ENCODE data around the gene CRELD2.

The CRELD2 gene

DNA sequence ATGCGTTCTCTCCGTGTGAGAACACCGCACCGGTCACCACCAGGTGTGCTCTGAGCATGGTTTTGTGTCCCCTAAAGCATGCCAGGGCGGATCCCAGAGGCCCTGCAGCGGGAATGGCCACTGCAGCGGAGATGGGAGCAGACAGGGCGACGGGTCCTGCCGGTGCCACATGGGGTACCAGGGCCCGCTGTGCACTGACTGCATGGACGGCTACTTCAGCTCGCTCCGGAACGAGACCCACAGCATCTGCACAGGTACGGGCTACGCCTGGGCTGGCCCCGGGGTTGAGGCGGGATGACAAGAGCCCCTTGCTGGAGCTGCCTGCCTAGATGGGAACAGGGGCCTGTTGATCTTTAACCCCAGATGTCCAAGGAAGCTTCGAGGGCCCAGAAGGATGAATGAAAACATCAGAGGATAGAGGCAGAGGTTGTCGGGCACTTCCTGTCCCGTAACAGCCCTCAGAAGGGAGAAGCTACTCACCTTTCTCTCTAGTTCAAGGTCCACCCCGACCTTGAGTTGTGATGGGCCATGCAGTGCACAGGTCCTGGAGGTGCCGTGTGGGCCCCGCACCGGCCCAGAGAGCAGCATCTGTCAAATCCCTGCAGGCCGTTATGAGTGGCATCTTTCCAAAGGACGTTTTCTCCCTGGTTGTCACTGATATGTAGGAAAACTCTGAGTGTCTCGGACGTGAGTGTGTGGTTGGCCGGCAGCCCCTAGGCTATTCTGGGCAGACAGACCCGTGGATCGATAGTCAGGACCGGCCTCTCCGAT, 3.3 kb downstream of the CRELD2 start:
- H3K27ac ChIP-seq (replicated peaks; ENCODE audit: low read length): no peak overlapping the region
- no peak overlapping the region for H3K4ac ChIP-seq (ENCODE audit: low read length)
- H3K4me2 ChIP-seq (ENCODE audit: insufficient read depth, low read length, poor library complexity, severe bottlenecking): no peak overlapping the region
- DNase-seq (ENCODE audit: low spot score): no peak
- no peak overlapping the region for H2BK5ac ChIP-seq (ENCODE audit: low read length)
- no peak overlapping the region for H2BK12ac ChIP-seq (ENCODE audit: low read length)
- H3K36me3 ChIP-seq (replicated peaks in 1 of 2; ENCODE audit: control insufficient read depth in 2 of 2, insufficient read depth in 2 of 2, low read length in 2 of 2): peaks cover 18% of the 10 kb centered on the region in 2 donors
- no peaks in the 10 kb centered on the region for H3K79me1 ChIP-seq (ENCODE audit: low read depth, low read length)
- H4K8ac ChIP-seq (ENCODE audit: low read depth, low read length): no peak overlapping the region
- no peak overlapping the region for H3K18ac ChIP-seq (ENCODE audit: low read length)
- WGBS, 2 donors (ENCODE audit: extremely low coverage in 2 of 2, insufficient read length in 2 of 2, insufficient replicate concordance in 1 of 2): no CpG with 5 or more reads among the region's 35 CpGs
- H3K27me3 ChIP-seq (ENCODE audit: control insufficient read depth in 3 of 3, insufficient read depth in 3 of 3, low read depth in 1 of 3, low read length in 3 of 3): no peaks in the 10 kb centered on the region
- no peak overlapping the region for H3K23ac ChIP-seq (ENCODE audit: low read depth, low read length, poor library complexity)
- peaks cover 10 to 11% of the 10 kb centered on the region in 2 donors for H3K4me1 ChIP-seq (ENCODE audit: control insufficient read depth in 2 of 2, insufficient read depth in 1 of 2, low read depth in 1 of 2, low read length in 2 of 2)
- peaks cover 0 to 3% of the 10 kb centered on the region in 2 donors for H3K9me3 ChIP-seq (replicated peaks in 1 of 2; ENCODE audit: control insufficient read depth in 2 of 2, insufficient read depth in 1 of 2, low read depth in 1 of 2, low read length in 2 of 2)
- no peak overlapping the region for H4K91ac ChIP-seq (ENCODE audit: low read depth, low read length, poor library complexity)
- H3K14ac ChIP-seq (ENCODE audit: low read length): peak overlapping the region; percentile 85
- H3K9ac ChIP-seq (ENCODE audit: low read depth, low read length, poor library complexity): peak overlapping the region; percentile 45
- no peak overlapping the region for H2BK15ac ChIP-seq (ENCODE audit: low read length)
- no peak overlapping the region for H2AK5ac ChIP-seq (ENCODE audit: low read depth, low read length)
- no peak overlapping the region for H3K4me3 ChIP-seq (ENCODE audit: low read length in 2 of 2)
- no peak overlapping the region for H2AFZ ChIP-seq (ENCODE audit: low read length)
- H2BK120ac ChIP-seq (ENCODE audit: low read depth, low read length): no peak overlapping the region

DNA sequence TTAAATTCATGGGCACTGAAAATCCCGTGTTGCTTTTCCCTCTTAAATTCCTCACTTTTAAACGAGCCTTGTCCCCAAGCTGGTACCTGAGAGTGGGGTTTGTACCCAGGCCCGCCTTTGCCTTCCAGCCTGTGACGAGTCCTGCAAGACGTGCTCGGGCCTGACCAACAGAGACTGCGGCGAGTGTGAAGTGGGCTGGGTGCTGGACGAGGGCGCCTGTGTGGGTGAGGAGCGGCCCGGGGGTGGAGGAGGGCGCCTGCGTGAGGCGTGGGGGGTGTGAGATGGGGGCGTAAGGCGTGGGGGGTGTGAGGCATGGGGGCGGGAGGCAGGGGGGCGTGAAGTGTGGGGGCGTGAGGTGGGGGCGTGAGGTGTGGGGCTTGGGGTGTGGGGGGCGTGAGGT, 4.0 kb downstream of the CRELD2 start:
- peaks cover 18% of the 10 kb centered on the region in 2 donors for H3K36me3 ChIP-seq (replicated peaks in 1 of 2; ENCODE audit: control insufficient read depth in 2 of 2, insufficient read depth in 2 of 2, low read length in 2 of 2)
- WGBS, 2 donors (ENCODE audit: extremely low coverage in 2 of 2, insufficient read length in 2 of 2, insufficient replicate concordance in 1 of 2): no CpG with 5 or more reads among the region's 22 CpGs
- no peak overlapping the region for H4K8ac ChIP-seq (ENCODE audit: low read depth, low read length)

DNA sequence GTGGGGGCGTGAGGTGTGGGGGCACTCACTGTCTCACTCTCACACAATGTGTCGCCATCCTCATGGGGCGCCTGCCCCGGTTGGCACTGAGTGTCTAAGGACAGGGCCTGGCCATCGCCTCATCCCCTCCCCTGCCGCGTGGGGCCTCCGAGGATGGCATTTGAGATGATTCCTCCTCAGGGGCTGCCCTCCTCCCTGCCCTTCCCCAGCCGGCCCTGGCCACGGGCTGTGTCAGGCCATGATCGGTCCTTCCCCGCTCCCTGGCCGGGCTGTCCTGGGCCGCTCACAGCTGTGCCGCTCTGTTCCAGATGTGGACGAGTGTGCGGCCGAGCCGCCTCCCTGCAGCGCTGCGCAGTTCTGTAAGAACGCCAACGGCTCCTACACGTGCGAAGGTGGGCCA, 4.5 kb downstream of the CRELD2 start:
- Histone ChIP-seq H2AK5ac (ENCODE audit: low read depth, low read length) (peak overlapping the region; percentile 31), H3K9me3 (replicated peaks in 1 of 2; ENCODE audit: control insufficient read depth in 2 of 2, insufficient read depth in 1 of 2, low read depth in 1 of 2, low read length in 2 of 2) (peaks cover 0 to 3% of the 10 kb centered on the region in 2 donors), H3K23ac (ENCODE audit: low read depth, low read length, poor library complexity) (no peak overlapping the region), H3K18ac (ENCODE audit: low read length) (no peak overlapping the region), H3K14ac (ENCODE audit: low read length) (no peak overlapping the region), H2BK12ac (ENCODE audit: low read length) (no peak overlapping the region), H2BK120ac (ENCODE audit: low read depth, low read length) (no peak overlapping the region), H3K9ac (ENCODE audit: low read depth, low read length, poor library complexity) (peak overlapping the region; percentile 17), H4K91ac (ENCODE audit: low read depth, low read length, poor library complexity) (no peak overlapping the region), H3K36me3 (replicated peaks in 1 of 2; ENCODE audit: control insufficient read depth in 2 of 2, insufficient read depth in 2 of 2, low read length in 2 of 2) (peaks cover 18% of the 10 kb centered on the region in 2 donors), H3K27me3 (ENCODE audit: control insufficient read depth in 3 of 3, insufficient read depth in 3 of 3, low read depth in 1 of 3, low read length in 3 of 3) (no peaks in the 10 kb centered on the region), H3K4ac (ENCODE audit: low read length) (no peak overlapping the region), H2BK15ac (ENCODE audit: low read length) (no peak overlapping the region), H3K4me1 (ENCODE audit: control insufficient read depth in 2 of 2, insufficient read depth in 1 of 2, low read depth in 1 of 2, low read length in 2 of 2) (peaks cover 7 to 11% of the 10 kb centered on the region in 2 donors), H3K4me2 (ENCODE audit: insufficient read depth, low read length, poor library complexity, severe bottlenecking) (no peak overlapping the region), H2BK5ac (ENCODE audit: low read length) (no peak overlapping the region), H3K4me3 (ENCODE audit: low read length in 2 of 2) (no peak overlapping the region), H3K27ac (replicated peaks; ENCODE audit: low read length) (no peak overlapping the region), H2AFZ (ENCODE audit: low read length) (no peak overlapping the region), H4K8ac (ENCODE audit: low read depth, low read length) (no peak overlapping the region), H3K79me1 (ENCODE audit: low read depth, low read length) (peaks cover 2% of the 10 kb centered on the region)
- DNase-seq (ENCODE audit: low spot score): no peak
- no CpG with 5 or more reads among the region's 25 CpGs for WGBS, 2 donors (ENCODE audit: extremely low coverage in 2 of 2, insufficient read length in 2 of 2, insufficient replicate concordance in 1 of 2)

More for the DNA sequence above, 4.0 kb downstream of the CRELD2 start:
- H3K23ac ChIP-seq (ENCODE audit: low read depth, low read length, poor library complexity): no peak overlapping the region
- H3K4me1 ChIP-seq (ENCODE audit: control insufficient read depth in 2 of 2, insufficient read depth in 1 of 2, low read depth in 1 of 2, low read length in 2 of 2): peaks cover 7 to 14% of the 10 kb centered on the region in 2 donors
- no peak overlapping the region for H3K4me2 ChIP-seq (ENCODE audit: insufficient read depth, low read length, poor library complexity, severe bottlenecking)
- H3K4ac ChIP-seq (ENCODE audit: low read length): no peak overlapping the region
- no peak overlapping the region for H2BK5ac ChIP-seq (ENCODE audit: low read length)
- no peak overlapping the region for H4K91ac ChIP-seq (ENCODE audit: low read depth, low read length, poor library complexity)
- H3K79me1 ChIP-seq (ENCODE audit: low read depth, low read length): no peaks in the 10 kb centered on the region
- no peak overlapping the region for H3K14ac ChIP-seq (ENCODE audit: low read length)
- H2BK15ac ChIP-seq (ENCODE audit: low read length): no peak overlapping the region
- H3K9ac ChIP-seq (ENCODE audit: low read depth, low read length, poor library complexity): no peak overlapping the region
- H2AK5ac ChIP-seq (ENCODE audit: low read depth, low read length): no peak overlapping the region
- no peak overlapping the region for H2BK120ac ChIP-seq (ENCODE audit: low read depth, low read length)
- H3K27ac ChIP-seq (replicated peaks; ENCODE audit: low read length): no peak overlapping the region
- peaks cover 0 to 3% of the 10 kb centered on the region in 2 donors for H3K9me3 ChIP-seq (replicated peaks in 1 of 2; ENCODE audit: control insufficient read depth in 2 of 2, insufficient read depth in 1 of 2, low read depth in 1 of 2, low read length in 2 of 2)
- no peak overlapping the region for H2AFZ ChIP-seq (ENCODE audit: low read length)
- H3K27me3 ChIP-seq (ENCODE audit: control insufficient read depth in 3 of 3, insufficient read depth in 3 of 3, low read depth in 1 of 3, low read length in 3 of 3): no peaks in the 10 kb centered on the region
- H2BK12ac ChIP-seq (ENCODE audit: low read length): no peak overlapping the region
- H3K18ac ChIP-seq (ENCODE audit: low read length): no peak overlapping the region
- no peak for DNase-seq (ENCODE audit: low spot score)
- no peak overlapping the region for H3K4me3 ChIP-seq (ENCODE audit: low read length in 2 of 2)

DNA sequence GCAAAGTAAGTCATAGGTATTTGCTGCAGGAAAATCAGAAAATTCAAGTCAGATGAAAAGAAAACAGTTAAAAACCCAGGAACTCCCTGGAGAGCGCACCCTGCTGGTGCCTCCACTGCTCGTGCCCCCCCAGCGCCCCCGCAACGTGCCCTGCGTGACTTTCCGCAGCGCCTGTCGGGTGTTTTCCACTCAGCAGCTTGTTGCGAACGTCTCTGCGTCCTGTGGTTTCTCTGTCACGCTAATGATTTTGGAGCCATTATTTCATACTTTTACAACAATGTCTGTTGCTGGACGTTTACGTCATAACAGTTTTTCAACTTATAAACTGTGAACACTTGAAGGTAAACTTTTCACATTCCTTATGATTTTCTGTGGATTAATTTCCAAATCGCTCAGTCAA, 5.0 kb downstream of the CRELD2 start:
- DNase-seq (ENCODE audit: low spot score): no peak
- no CpG with 5 or more reads among the region's 16 CpGs for WGBS, 2 donors (ENCODE audit: extremely low coverage in 2 of 2, insufficient read length in 2 of 2, insufficient replicate concordance in 1 of 2)

More for the DNA sequence above, 5.0 kb downstream of the CRELD2 start:
- Histone ChIP-seq H3K4ac (ENCODE audit: low read length) (no peak overlapping the region), H3K23ac (ENCODE audit: low read depth, low read length, poor library complexity) (no peak overlapping the region), H2BK120ac (ENCODE audit: low read depth, low read length) (no peak overlapping the region), H3K4me2 (ENCODE audit: insufficient read depth, low read length, poor library complexity, severe bottlenecking) (no peak overlapping the region), H3K27ac (replicated peaks; ENCODE audit: low read length) (no peak overlapping the region), H3K9ac (ENCODE audit: low read depth, low read length, poor library complexity) (no peak overlapping the region), H4K8ac (ENCODE audit: low read depth, low read length) (no peak overlapping the region), H3K9me3 (replicated peaks in 1 of 2; ENCODE audit: control insufficient read depth in 2 of 2, insufficient read depth in 1 of 2, low read depth in 1 of 2, low read length in 2 of 2) (peaks cover 0 to 3% of the 10 kb centered on the region in 2 donors), H3K18ac (ENCODE audit: low read length) (no peak overlapping the region), H4K91ac (ENCODE audit: low read depth, low read length, poor library complexity) (no peak overlapping the region), H2BK15ac (ENCODE audit: low read length) (no peak overlapping the region), H3K79me1 (ENCODE audit: low read depth, low read length) (peaks cover 2% of the 10 kb centered on the region), H2BK5ac (ENCODE audit: low read length) (no peak overlapping the region), H2BK12ac (ENCODE audit: low read length) (no peak overlapping the region), H3K4me1 (ENCODE audit: control insufficient read depth in 2 of 2, insufficient read depth in 1 of 2, low read depth in 1 of 2, low read length in 2 of 2) (peaks cover 7 to 11% of the 10 kb centered on the region in 2 donors), H2AFZ (ENCODE audit: low read length) (no peak overlapping the region), H3K27me3 (ENCODE audit: control insufficient read depth in 3 of 3, insufficient read depth in 3 of 3, low read depth in 1 of 3, low read length in 3 of 3) (no peaks in the 10 kb centered on the region), H3K14ac (ENCODE audit: low read length) (peak overlapping the region; percentile 49), H2AK5ac (ENCODE audit: low read depth, low read length) (no peak overlapping the region), H3K36me3 (replicated peaks in 1 of 2; ENCODE audit: control insufficient read depth in 2 of 2, insufficient read depth in 2 of 2, low read length in 2 of 2) (peaks cover 18% of the 10 kb centered on the region in 2 donors), H3K4me3 (ENCODE audit: low read length in 2 of 2) (no peak overlapping the region)
